GM12873 (cell line): ENCODE results near the gene SERHL2.

Experiments used
- CTCF ChIP-seq: IDR thresholded peaks from 2 replicates; pipeline ENCODE4 v1.5.1; 2012; ENCODE audit warnings: low read depth, mild to moderate bottlenecking, moderate library complexity, low read length, control low read depth; ENCODE audit not compliant: insufficient read depth; ENCODE audit errors: missing control alignments

Gene SERHL2

GRCh38 chr22:42621505-42622002, 67.8 kb downstream of the SERHL2 start:
- peak; percentile 96 for TF ChIP-seq CTCF

GRCh38 chr22:42622061-42622710, 68.4 kb downstream of the SERHL2 start:
- no peak for TF ChIP-seq CTCF

GRCh38 chr22:42623301-42623751, 69.6 kb downstream of the SERHL2 start:
- TF ChIP-seq CTCF, result no peak
